ENCODE results near the gene MPP2.
"Not testable (repeated sequence)": the region's sequence is repeated elsewhere in the genome, so short reads cannot be mapped to it uniquely, and the experiment has no call there.

The MPP2 gene

DNA sequence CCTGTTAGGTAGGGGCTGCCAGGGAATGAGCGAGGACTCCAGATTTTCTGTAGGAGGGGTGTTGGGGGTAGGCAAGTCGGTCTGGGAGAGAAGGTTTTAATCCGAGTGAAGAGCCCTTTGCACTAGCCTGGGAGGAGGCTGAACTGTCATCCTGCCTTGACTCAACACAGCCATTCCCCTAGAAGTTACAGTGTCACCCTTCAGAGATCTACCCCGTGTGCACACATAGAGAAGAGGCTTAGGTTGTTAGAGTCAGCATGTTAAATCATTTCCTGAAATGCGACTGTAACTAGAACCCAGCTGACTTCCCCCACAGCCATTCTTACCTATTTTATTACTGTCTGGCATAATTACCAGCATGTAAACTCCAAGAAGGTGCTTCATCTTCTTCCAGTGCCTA, 20.6 kb upstream of the MPP2 start:
- not testable (repeated sequence) for DNase-seq

DNA sequence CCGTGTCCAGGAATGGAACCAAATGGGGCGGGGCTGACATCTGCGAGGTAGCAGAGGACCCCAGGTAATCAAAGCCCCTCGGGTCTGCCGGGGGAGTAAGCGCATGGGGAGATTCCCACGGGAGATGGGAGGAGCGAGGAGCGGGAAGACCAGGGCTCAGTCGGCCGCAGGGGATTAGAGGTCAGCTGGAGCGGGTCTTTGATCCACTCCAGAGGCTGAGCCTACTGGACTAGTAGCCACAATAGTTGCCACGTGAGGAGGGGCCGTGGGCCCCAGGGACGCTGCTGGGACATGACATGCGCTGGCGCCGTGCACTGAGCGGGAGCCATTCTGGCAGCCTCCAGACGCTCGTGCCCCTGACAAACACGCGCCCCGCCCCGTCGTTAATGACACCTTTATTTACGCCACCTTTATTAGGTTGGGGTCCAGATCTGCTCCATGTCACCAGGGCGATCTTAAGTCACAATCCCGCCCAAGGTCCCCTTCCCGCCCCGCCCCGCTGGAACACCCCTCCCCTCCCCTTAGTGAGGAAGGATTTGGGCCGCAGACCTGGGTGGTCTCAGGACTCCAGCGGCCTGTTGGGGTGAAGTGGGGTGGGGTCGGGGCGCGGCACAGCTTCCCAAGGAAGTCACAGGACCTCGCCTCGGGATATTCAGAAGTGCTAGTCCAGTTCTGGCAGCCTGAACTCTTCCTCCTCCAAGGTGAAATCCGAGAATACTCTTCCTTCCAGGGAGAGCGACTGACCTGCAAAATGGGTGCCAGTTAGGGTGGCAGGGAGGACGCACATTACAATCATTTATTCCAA, 19.9 kb upstream of the MPP2 start:
- DNase-seq = no peak

DNA sequence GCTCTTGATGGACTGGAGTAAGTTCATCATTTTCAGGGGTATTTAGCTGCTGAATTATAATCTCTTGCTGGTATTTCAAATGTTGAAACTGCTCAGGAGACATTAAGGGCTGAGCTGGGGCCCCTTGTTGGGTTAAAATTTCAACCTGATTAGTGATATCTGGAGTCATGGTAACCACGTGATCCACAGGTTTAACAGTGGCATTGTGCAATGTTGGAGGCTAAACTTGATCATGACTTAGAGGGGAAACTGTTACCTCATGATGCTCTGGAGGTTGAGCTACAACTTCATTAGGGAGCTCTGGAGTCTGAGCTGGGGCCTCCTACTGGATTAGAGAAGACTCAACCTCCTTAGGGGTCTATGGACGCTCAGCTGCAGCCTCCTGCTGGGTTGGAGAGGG, 17.2 kb upstream of the MPP2 start:
- DNase-seq = no peak

DNA sequence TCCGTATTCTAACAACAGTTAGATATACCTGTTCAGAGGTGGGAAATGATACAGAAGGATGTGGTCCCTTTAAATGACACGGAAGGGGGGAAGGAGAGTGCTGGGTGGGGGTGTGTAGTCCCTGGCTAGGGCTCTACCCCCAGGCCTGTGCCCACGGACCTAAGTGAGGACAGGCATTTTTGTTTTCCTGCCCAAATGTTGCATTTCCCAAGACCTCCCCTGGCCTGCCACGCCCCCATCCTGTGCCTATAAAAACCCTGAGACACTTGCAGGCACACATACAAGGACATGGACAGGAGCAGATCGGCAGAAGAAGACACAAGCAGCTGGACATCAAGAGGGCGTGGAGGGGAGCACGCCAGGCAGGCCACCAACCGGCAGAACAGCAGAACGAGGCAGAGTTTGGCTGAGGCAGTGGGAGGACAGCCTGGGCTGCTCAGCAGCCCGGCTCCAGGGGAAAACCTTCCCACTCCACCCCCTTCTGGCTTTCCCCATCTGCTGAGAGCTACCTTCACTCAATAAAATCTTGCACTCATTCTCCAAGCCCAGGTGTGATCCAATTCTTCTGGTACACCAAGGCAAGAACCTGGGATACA, 13.3 kb upstream of the MPP2 start:
- no peak for DNase-seq

DNA sequence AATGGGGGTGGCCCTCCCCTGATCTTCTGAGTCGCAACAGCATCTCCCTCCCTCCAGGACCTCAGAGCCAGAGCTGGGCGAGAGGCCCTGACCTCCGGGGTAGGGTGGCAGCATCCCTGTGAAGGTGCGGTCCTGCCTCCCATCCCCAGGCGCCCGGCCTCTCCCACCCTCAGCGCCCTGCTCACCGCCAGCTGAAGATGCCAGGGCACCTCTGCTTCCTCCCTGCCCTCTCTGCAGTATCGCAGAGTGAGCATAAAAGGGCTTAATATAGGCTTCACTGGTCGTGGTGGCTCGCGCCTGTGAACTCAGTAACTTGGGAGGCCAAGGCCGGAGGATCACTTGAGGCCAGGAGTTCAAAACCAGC, 10.7 kb upstream of the MPP2 start:
- no peak for DNase-seq

DNA sequence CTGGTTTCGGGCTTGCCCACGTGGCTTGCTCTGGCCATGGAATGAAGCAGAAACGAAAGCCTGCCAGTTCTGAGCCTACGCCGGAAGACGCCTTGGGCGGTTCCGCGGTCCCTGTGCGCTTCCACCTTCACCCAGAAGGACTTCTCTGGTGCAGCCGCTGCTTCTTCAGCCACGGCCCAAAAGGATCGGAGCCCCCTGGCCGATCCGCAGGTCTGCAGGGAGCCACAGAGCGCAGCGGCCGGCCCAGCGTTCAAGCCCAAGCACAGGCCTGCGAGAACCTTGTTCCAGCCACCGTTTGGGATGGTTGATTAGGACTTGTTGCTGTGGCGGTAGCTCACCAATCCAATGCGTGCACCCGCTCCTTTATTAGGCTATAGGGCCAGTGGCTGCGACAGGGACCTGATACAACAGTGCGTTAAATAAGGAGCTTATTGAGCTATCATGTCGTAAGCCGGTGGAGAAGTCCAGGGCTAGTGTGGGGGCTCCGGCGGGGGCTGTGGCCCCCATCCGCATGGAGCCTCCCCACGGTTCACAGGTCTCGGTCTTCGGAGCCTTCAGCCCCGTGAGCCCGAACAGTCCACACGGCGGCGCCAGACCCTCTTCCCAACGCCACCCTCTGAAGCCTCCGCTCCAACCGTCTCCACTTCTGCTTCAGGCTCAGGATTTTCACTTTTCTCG, 10.2 kb upstream of the MPP2 start:
- DNase-seq = peak; percentile 18 to 30

DNA sequence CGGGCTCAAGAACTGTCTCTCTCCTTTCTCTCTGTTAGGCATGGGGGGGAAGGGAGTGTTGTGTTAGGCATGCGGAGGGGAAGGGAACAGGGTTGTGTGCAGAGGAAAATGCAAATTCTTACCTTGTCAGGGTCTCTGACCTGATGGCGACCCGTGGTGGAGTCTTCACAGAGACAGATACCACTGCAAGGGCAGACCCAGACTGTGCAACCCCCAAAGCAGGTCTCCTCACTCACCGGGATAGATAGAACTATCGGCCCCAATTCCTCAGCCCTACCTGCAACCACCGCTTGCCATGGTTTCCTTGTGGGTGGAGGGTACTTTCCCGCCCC, 9.6 kb upstream of the MPP2 start:
- no peak for DNase-seq

DNA sequence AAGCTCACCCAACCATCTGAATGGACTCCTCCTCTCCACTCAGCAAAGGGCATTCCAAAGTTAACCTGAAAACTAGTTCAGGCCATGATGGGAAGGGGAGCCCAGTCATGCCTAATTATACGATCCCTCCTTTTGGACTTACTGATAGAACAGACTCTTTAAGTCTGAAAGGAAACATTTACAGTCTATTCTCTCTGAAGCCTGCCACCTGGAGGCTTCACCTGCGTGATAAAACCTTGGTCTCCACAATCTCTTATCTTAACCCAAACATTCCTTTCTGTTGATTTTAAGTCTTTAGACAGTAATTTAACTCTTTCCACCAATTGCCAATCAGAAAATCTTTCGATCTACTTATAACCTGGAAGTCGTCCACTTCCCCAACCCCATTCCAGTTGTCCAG, 9.0 kb upstream of the MPP2 start:
- DNase-seq = no peak

DNA sequence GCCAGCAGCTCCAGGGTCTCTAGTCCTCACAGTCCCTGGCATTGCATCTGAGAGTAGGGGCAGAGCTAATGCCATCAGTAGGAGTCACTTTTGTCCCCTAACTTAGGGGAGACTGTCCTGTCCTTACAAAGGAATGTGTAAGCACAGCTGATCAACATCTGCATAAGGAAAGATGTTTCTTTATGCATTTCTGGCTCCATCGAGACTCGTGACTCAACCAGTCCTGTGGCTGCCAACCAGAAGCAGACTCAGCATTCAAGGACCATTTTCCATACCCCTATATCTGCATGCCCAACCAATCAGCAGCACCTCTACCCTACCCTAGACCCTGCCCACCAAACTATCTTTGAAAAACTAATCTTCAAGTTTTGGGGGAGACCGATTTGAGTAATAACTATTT, 8.2 kb upstream of the MPP2 start:
- DNase-seq = no peak

DNA sequence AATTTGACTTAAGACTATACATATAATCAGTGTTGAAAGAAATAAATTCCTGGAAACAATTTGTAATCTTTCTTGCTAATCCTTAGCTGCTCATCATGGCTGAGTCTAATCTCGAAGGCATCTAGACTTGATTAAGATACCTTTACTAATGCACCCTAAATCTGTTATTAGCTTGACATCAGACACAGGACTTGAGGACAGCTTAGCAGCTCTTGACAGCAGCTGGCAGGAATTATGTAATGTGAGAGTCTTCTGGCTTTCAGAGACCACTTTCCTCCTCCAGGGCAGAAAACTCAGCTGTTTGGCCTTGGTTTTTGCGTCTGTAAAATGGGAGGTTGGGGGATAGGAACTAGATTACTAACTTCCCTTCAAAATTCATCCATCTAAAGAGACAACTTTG, 7.1 kb upstream of the MPP2 start:
- no peak for DNase-seq

DNA sequence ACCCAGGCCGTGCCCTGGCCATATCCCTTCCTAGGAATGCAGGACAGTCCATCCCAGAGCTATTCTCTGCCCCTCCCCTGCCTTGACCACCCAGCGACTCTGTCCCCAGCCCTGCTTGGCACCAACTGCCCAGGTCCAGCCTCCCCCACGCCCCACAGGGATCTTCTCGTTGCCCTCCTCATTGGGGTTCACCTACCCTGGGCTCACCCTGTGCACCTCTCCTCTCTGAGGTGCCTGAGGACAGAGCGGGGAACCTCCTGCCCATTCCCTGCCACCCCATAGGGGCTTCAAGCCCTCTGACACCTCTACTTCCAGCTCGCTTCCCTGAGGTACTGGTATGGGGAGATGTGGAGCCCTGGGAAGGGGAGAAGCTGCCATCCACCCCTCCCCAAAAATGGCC, 6.2 kb upstream of the MPP2 start:
- no peak for DNase-seq

DNA sequence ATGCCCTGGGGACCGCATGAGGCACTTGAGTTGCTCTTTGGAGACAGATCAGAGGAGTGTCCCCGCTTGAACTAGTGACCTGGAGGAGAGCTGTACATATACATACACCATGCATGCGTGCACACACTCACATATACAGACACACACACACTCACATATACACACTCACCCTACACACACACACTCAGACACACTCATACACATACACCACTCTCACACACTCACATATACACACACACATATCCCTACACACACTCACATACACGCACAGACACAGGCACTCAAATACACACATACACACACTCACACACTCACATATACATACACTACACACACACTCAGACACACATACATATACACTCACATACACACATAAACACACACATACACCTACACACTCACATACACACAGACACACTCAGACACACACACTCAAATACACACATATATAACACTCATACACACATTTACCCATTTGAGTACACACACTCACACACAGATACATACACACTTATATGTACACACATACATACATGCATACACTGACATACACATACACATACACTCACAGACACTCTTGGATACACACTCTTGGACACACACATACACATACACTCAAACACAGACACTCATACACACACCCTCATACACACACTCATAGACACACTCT, 5.4 kb upstream of the MPP2 start:
- DNase-seq = no peak

DNA sequence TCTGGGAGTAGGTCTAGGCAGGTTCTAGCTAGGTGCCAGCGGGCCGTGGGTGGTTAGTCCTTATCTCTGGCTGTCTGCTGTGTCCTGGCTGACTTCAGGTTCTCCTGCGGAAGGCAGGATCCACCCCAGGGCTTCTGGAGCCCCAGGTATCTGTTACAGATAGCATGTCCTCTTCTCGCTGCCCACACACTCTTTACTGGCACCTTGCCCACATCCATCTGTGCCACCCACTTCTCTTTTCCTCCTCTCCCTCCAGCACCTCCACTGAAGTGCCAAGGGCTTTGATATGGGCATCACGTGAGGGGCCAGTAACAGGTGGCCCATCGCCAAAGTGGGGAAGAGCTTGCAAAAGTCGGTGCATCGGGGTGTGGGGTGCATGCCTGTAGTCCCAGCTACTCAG, 4.6 kb upstream of the MPP2 start:
- DNase-seq = no peak

DNA sequence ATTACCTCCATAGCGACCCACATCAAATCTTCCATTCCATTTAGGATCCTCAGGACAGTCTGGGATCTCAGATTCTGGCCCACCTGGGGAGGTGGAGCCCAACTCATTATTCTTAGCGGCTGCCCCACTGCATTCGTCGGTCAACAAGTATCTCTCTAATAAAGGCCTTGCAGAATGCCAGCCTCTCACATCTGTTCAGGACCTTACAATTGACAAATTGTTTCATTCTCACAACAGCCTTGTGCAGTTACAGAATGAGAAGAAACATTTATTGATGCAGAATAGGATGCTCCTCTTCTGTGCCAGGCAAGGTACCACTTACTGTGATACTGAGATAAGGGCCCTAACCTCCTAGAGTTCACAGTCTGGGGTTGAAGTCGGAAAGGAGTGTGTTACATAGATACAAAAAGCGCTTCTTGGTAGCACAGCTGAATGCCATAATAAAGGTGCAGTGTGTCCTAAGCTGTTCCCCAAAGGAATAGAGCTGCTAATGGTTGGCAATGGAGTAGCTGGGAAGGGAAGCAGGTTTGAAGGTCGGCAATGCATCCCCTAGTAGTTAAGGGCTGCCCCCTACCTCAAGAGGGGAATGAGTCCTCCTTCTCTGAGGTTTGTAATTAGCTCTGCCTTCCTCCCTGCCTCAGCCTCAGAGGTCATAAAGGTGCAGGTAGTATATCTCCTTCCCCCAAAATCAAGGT, 2.3 kb upstream of the MPP2 start:
- no peak for DNase-seq

DNA sequence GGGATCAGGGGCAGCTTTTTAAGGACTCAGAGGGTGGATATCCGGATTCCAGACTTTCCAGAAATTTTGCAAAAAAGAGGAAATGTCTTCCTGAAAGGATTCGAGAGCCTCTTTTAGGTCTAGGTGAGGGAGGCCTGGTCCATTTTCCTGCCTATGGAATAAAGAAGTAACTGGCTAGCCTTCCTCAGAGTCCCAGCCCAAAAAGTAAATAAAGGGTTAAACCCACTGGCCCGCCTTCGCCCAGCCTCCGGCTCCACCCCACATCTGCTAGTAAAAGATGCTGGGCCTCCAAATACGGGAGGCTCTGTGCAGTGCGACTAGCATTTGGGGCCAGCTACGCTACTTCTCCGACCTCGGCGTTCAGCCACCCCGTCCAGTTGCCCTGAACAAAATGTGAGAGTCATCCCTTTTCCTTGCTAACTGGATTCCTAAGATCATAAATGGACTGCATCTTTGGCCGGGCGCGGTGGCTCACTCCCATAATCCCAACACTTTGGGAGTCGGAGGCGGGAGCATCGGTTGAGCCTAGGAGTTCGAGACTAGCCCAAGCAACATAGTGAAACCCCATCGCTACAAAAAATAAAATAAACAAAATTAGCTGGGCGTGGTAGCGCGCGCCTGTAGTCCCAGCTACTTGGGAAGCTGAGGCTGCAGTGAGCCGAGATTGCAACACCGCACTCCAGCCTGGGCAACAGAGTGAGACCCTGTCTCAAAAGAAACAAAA, 824 bp upstream of the MPP2 start:
- DNase-seq = no peak

DNA sequence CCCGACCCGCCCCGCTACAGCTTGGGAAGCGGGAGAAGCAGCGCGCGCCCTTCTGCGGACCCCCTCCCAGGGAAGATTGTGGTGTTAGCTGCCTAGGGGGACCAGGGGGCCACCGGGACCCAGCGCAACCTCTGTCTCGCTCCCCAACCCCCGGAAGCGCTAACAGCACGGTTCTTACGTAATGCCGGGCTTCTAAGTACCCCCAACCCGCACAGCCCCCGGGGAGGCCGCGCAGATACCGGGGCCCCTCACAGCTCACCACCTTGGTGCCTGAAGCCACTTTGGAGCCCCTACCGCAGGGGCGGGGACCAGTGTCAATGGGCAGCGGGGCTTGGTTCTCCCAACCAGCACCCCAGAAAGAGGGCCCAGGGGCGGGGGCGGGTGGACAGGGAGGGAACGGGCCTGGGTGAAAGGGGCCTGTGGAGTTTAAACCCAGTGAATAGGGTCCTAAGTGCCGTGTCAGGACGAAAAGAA, 348 bp downstream of the MPP2 start:
- no peak for DNase-seq

DNA sequence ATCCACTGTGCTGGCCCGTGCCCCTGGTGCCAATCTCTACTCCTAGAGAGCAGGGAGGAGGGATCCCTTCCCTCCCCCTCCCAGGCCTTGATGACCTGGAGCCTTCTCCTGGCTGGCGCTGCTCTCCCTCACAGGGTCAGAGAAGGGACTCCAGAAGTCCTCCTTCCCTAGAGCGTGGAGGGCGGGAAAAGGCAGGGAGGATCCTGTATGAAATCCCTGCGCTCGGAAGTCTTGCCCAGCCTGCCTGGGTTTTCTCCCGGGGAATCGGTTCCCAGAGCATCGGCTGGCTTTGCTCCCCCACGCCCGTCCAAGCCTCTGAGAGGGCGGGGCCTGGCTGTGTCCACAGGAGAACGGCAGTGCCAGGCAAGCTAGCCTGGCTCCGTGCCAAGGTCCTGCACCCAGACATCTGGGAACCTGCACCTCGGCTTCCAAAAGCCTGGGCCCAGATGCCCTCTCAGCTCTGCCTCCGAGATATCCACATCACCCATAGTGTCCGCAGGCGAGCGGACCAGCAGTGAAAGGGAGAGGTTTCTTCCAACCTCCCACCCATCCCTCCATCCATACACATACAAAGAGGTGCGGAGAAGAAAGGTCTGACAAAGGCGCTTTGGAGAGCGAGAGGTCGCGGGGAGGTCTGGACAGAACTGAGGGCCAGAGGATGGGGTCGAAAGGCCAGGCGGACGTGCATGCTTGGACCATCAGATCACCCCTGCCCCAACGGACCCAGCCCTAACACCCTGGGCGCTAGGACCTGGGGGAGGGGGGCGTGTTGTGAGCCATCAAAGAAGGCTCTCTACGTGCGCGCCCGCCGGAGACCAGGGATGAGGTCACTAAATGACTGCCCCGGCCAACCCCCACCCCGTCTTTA, 1.1 kb downstream of the MPP2 start:
- no peak for DNase-seq

DNA sequence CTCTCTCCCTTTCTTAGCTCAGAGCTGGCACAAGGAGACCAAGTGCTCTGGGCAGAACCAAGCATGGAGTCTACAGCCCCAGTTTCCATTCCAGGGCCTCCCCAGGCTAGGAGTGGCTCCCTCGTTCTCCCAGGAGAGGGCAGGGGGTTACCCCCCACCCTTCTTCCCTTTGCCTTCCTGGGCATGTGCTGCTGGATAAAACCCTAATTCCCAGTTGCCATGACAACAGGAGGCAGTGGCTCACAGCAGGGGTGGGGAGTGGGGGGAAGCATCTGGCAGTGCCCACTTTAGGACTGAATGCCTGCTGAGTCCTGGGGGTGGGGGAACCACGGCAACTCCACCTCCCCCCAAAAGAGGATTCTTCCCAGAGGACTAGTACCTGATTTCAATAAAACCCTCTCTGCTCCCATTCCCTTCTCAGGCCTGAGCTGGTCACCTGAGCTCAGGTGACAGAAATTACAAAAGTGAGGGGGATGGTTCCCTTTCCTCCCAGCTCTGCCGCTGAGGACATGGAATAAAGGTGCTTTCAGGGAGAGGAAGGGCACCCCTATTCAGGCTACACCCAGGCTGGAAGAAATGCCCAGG, 1.8 kb downstream of the MPP2 start:
- DNase-seq = no peak

DNA sequence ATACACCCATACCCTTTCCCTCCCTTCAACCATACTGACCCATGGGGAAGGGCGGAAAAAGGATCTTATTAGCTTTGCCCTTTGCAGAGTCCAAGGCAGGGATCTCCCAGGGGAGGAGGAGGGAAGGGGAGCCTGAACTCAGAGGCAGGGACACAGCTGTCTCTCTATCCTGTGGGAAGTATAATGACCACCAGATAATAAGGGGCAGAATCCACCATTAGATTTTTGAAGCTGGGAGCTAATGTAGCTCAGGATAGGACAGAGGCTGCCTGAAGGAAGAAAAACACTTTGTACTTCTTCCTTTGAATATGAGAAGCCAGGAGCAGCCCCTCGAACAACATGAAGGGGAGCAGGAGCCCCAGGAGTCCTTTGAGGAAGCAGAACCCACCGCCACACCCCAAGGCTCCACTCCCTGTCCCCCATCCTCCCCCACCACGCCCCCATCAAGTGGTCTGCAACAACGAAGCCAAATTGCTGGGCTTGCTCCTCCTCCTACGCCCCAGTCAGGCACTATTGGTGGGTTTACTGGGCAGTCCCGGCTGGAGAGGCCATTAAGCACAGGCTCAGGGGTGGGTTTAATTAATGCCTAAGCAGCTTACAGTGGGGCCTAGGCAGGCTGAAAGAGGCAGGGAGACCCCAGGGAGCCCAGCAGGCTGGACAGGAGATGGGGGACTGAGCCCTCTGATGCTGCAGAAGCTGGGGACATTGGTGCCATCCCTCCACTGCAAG, 5.3 kb downstream of the MPP2 start:
- no peak for DNase-seq

All from bone marrow (tissue), 2 donors.